Measurements from ENCODE around the gene GMPR.
"Not testable (repeated sequence)": the region's sequence is repeated elsewhere in the genome, so short reads cannot be mapped to it uniquely, and the experiment has no call there.

The GMPR gene

DNA sequence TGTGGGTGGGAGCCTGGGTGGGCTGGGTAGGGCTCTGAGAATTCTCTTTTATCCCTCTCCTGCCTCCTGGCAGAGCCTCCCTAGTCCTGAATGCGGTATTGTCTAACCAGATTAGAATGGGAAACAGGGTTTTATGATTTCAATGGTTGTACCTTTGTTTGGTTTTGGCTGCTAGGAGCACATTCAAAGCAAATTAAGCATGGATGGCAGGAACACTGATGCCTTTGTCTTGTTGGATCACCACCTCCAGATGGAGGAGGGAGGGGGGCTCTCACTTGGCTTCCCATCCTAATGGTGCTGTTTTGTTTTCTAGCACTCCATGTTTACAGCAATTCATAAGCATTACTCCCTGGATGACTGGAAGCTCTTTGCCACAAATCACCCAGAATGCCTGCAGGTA is 11.6 kb downstream of the GMPR start:
- Mint-ChIP-seq H3K9me3 (no peaks in the 10 kb centered on the region), H3K27ac (no peak overlapping the region), H3K4me3 (no peak overlapping the region), H3K36me3 (no peaks in the 10 kb centered on the region), H3K4me1 (no peaks in the 10 kb centered on the region), H3K27me3 (peaks cover 5 to 22% of the 10 kb centered on the region in 2 donors)
- no peak for DNase-seq
- ATAC-seq (replicated peaks), result no peak

DNA sequence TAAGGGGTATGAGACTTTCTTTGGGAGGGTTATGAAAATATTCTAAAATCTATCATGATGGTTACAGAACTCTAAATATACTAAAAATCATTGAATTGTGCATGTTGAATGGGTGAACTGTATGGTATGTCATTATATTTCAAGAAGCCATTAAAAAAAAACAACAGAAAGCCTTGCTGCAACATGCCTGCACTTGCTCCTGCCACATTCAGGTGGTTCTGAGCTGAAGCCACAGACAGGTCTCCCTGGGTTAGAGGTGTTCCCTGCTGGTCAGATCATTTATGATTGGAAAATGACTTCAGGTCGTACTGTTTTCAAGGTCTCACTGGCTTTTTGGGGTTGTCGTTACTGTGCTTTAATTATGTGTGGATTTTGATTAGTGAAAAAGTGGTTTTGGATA is 13.3 kb downstream of the GMPR start:
- Mint-ChIP-seq H3K4me1 (no peaks in the 10 kb centered on the region), H3K36me3 (no peaks in the 10 kb centered on the region), H3K27me3 (peaks cover 0 to 10% of the 10 kb centered on the region in 2 donors), H3K9me3 (no peaks in the 10 kb centered on the region), H3K4me3 (no peak overlapping the region), H3K27ac (no peak overlapping the region)
- DNase-seq, result no peak
- no peak for ATAC-seq (replicated peaks)

DNA sequence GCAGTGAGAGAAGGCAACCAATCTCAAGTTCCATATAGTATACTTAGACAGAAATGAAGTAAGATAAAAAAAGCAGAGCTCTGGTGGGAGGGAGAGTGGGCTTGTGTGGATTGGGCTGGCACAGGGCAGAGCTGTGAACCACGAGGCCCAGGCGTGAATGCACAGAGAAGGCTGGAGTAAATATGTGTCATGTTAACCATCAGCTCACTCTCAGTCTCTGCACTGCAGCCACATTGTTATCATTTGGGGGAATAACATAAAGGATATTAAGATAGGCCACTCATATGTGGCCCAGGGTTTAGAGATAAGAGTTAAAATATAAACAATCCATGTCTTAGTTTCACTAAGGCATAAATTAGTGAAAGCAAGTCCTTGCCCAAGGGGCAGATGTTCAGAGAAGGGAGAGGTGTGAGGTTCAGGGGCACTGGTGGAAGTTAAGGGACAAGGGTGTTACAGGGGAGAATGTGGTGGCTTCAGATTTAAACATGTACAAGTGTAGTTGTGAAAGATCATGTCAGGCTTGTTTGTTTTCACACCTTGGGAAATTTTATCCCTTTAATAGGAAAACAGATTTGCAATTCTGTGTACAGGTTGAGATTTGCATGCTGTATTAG is 14.4 kb downstream of the GMPR start:
- DNase-seq (no peak), ATAC-seq (replicated peaks) (no peak)
- H3K36me3 Mint-ChIP-seq, result no peaks in the 10 kb centered on the region
- H3K9me3 Mint-ChIP-seq, result no peaks in the 10 kb centered on the region
- no peak overlapping the region for H3K27ac Mint-ChIP-seq
- H3K4me1 Mint-ChIP-seq, result no peaks in the 10 kb centered on the region
- H3K4me3 Mint-ChIP-seq, result no peak overlapping the region
- peaks cover 0 to 8% of the 10 kb centered on the region in 2 donors for H3K27me3 Mint-ChIP-seq

DNA sequence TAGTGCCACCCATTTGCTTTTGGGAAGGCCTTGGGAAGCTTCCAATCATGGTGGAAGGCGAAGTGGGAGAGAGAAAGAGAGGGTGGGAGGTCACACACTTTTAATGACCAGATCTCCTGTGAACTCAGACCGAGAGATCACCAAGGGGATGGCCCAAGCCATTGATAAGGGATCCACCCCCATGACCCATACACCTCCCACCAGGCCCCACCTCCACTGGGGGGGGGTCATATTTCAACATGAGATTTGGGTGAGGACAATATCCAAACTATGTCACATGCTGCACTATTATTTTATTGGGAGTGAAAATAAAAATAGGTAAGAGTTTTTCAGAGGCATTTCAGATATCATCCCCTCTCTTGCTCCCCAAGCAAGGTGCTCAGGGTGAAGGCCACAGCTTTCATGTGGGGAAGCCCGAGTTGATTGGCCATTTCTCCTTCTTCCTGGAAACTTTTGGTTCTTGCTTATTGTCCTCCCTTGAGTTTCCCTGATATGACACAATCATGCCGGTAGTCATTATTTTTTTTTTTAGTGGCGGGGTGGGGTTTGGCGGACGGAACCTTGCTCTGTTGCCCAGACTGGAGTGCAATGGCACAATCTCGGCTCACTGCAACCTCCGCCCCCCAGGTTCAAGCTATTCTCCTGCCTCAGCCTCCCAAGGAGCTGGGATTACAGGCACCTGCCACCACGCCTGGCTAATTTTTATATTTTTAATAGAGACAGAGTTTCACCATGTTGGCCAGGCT is 15.2 kb downstream of the GMPR start:
- no peak overlapping the region for H3K27ac Mint-ChIP-seq

DNA sequence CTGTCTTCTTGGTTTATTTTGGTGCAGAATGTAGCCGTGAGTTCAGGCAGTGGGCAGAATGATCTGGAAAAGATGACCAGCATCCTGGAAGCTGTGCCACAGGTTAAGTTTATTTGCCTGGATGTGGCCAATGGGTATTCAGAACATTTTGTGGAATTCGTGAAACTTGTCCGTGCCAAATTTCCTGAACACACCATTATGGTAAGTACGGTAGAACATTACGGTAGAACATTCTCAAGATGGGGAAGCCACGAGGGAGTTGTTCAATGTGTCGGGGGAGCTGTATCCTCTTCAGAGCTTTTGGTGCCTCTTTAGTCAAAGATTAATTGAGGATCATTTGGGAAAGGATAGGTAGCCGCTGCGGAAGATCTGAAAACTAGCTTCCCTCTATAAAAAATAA is 16.1 kb downstream of the GMPR start:
- H3K36me3 Mint-ChIP-seq, result no peaks in the 10 kb centered on the region
- DNase-seq (no peak), ATAC-seq (replicated peaks) (no peak)
- H3K27me3 Mint-ChIP-seq, result peaks cover 0 to 8% of the 10 kb centered on the region in 2 donors
- no peak overlapping the region for H3K27ac Mint-ChIP-seq
- no peaks in the 10 kb centered on the region for H3K9me3 Mint-ChIP-seq
- no peaks in the 10 kb centered on the region for H3K4me1 Mint-ChIP-seq
- H3K4me3 Mint-ChIP-seq, result no peak overlapping the region

More for the DNA sequence above, 15.2 kb downstream of the GMPR start:
- Mint-ChIP-seq H3K4me1 (no peaks in the 10 kb centered on the region), H3K9me3 (no peaks in the 10 kb centered on the region), H3K4me3 (no peak overlapping the region), H3K27me3 (peaks cover 0 to 8% of the 10 kb centered on the region in 2 donors), H3K36me3 (no peaks in the 10 kb centered on the region)
- ATAC-seq (replicated peaks) (no peak), DNase-seq (no peak)

DNA sequence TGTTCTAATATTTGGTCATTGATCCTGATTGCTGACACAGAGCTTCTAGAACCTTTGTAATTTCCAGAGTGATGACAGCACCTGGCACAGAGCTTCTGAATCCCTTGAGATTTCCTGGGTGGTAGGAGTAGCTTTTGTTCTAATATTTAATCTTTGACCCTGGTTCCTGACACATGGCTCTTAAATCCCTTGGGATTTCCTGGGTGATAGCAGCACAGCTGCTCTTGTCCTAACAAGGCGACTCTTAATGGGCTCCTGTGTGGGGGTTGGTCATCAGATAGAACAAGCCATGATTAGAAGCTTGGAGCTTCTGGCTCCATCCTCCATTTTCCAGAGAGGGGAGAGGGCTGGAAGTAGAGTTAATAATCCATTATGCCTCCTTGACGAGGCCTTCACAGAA is 18.4 kb downstream of the GMPR start:
- Mint-ChIP-seq H3K27me3 (peaks cover 0 to 8% of the 10 kb centered on the region in 2 donors), H3K27ac (no peak overlapping the region), H3K4me3 (no peak overlapping the region), H3K4me1 (no peaks in the 10 kb centered on the region), H3K9me3 (no peaks in the 10 kb centered on the region), H3K36me3 (no peaks in the 10 kb centered on the region)
- ATAC-seq (replicated peaks) (no peak), DNase-seq (no peak)

DNA sequence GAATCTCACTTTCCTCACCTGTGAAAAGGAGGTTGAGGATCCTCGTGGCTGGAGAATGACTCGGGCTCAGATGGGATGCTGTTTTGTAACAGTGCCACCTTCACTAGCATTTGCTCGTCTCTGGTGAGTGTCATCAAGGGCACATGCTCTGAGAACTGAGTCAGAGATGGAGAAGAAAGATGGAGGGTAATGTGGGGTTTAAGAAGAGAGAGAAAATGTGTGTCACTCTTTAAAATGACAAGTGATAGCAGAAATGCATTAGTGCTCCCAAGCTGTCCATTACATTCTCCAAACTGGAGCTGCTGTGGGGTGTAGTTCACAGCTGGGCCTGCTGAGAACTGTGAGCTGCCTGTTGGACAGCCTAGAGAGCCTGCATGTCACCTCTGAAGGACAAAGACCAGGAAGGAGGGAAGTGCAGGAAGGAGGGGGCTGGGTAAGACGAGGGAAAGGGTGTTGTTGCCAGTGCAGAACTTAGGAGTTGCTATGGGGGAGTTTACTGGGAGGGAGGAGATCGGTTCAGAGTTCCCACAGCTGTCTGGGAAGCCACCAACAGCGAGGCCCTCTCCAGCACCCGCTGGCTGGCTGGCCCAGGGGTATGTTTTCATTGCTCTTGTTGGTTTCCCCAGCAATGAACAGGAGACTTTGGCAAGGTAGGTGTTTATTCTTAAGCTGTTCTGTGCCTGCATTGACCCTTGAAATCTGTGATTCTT is 19.8 kb downstream of the GMPR start:
- no peak for ATAC-seq (replicated peaks)
- Mint-ChIP-seq H3K27ac (no peak overlapping the region), H3K9me3 (no peaks in the 10 kb centered on the region), H3K36me3 (no peaks in the 10 kb centered on the region), H3K27me3 (peaks cover 0 to 4% of the 10 kb centered on the region in 2 donors), H3K4me3 (no peak overlapping the region), H3K4me1 (no peaks in the 10 kb centered on the region)
- DNase-seq, result no peak

DNA sequence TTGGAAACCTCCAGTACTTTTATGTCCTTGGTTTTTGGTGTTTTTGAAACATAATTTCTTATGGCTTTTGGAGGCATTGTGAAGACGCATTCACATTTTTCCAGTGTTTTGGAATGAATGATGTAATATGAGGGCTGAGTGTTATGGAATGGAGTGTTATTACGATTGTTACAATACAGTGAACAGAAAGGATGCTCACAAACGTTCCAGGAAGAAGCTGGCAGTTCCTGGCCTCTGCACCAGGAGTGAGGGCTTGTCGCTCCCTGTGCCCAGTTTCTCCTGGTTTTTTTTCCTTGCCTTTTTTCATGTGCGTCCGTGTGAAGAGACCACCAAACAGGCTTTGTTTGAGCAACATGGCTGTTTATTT is 20.3 kb downstream of the GMPR start:
- ATAC-seq (replicated peaks) (no peak), DNase-seq (no peak)
- H3K4me1 Mint-ChIP-seq, result no peaks in the 10 kb centered on the region
- no peaks in the 10 kb centered on the region for H3K9me3 Mint-ChIP-seq
- H3K4me3 Mint-ChIP-seq, result no peak overlapping the region
- H3K27me3 Mint-ChIP-seq, result peaks cover 0 to 2% of the 10 kb centered on the region in 2 donors
- no peak overlapping the region for H3K27ac Mint-ChIP-seq
- no peaks in the 10 kb centered on the region for H3K36me3 Mint-ChIP-seq

DNA sequence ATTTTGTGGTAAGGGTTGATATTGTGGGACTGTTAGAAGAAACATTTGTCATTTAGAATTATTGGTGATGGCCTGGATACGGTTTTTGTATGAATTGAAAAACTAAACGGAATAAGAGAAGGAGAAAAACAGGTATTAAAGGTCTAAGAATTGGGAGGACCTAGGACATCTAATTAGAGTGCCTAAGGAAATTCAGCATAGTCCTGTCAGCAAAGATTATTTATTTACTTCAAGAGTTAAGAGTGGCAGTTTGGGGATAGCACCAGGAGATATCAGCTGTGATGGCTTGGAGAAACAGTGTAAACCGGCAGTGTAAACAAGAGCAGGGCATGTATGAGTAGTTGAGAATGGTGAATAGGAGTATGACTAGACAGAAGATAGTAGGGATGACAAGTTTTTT is 21.2 kb downstream of the GMPR start:
- not testable (repeated sequence) for H3K4me3 Mint-ChIP-seq; ATAC-seq (replicated peaks); H3K27ac Mint-ChIP-seq; H3K36me3 Mint-ChIP-seq; DNase-seq; H3K9me3 Mint-ChIP-seq; H3K27me3 Mint-ChIP-seq; H3K4me1 Mint-ChIP-seq

DNA sequence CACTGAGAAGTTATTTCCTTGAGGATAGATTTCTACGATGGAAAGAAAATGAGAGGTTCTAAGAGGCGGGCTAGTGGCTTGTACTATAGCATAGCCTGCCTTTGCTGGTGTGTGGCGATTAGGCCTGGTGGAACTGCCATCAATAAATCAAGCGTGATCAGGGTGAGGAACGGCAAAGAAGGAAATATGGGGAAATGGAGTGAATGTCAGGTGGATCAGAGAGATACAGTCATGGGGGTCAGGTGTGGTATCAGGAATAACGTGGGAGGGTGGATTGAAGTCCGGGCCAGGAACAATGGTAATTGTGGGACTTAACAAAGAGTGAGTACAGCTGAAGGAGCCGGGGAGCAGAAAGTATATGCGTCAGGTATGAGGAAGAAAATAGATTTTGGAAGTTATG is 22.2 kb downstream of the GMPR start:
- H3K4me1 Mint-ChIP-seq; H3K4me3 Mint-ChIP-seq; ATAC-seq (replicated peaks); H3K9me3 Mint-ChIP-seq; DNase-seq; H3K36me3 Mint-ChIP-seq; H3K27ac Mint-ChIP-seq; H3K27me3 Mint-ChIP-seq: not testable (repeated sequence)

DNA sequence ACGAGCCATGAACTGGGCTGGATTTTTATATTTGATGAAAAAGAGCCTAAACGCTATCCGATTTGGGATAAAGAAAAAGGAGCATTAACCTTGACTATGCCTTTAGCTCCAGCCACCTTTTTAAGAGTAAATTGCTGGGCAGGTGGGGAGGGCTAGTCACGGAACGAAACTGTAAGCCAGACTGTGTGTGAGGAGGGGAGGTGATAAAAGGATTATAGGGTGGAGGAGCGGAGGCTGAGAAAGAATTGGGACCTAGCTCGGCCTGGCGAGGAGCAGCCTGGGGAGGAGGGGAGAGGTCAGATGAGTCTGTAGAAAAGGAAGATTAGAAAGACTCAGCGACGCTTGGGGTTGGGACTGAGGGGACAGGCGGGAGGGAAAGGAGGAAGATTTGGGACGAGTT is 24.4 kb downstream of the GMPR start:
- H3K4me3 Mint-ChIP-seq; ATAC-seq (replicated peaks); H3K27ac Mint-ChIP-seq; H3K4me1 Mint-ChIP-seq; H3K36me3 Mint-ChIP-seq; H3K9me3 Mint-ChIP-seq; DNase-seq; H3K27me3 Mint-ChIP-seq: not testable (repeated sequence)

DNA sequence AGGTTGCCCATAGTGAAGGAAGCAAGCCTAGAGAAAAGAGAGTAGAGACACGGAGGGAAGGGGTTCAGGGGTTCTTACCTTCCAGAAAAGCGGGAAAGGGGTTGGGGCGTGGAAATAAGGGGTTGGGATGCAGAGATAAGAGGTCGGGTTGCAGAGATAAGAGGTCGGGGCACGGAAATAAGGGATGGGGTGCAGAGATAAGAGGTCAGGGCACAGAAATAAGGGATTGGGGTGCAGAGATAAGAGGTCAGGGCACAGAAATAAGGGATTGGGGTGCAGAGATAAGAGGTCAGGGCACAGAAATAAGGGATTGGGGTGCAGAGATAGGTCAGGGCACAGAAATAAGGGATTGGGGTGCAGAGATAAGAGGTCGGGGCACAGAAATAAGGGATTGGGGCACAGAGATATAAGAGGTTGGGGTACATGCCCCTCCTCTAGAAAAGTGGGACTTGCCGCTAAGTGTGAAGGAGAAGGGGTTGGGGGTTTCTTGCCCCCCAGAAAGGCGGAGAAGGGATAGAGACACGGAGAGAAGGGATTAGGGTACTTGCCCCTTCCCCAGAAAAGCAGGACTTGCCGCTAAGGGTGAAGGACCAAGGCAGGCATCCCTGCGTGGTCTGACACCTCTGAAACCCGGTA is 25.2 kb downstream of the GMPR start:
- not testable (repeated sequence) for H3K27me3 Mint-ChIP-seq; DNase-seq; H3K27ac Mint-ChIP-seq; H3K4me1 Mint-ChIP-seq; ATAC-seq (replicated peaks); H3K4me3 Mint-ChIP-seq; H3K9me3 Mint-ChIP-seq; H3K36me3 Mint-ChIP-seq

DNA sequence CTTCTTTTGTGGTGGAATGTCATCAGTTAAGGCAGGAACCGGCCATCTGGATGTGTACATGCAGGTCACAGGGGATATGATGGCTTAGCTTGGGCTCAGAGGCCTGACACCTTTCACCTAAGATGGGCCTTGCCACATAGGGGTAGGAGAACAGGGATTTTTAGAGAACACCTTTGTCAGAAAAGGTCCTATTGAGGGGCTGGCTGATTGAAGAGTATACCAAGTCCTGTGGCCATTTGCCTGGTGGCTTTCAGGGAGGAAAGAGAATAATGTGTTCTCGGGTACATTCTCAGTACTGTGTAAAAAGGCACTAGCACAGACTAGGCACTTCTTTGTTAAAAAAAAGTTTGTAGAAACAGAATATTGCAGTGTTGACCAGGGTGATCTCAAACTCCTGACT is 26.4 kb downstream of the GMPR start:
- H3K4me1 Mint-ChIP-seq, result no peaks in the 10 kb centered on the region
- H3K27ac Mint-ChIP-seq, result no peak overlapping the region
- no peaks in the 10 kb centered on the region for H3K36me3 Mint-ChIP-seq
- peaks cover 0 to 10% of the 10 kb centered on the region in 2 donors for H3K27me3 Mint-ChIP-seq
- ATAC-seq (replicated peaks), result no peak
- no peaks in the 10 kb centered on the region for H3K9me3 Mint-ChIP-seq
- no peak overlapping the region for H3K4me3 Mint-ChIP-seq
- no peak for DNase-seq

DNA sequence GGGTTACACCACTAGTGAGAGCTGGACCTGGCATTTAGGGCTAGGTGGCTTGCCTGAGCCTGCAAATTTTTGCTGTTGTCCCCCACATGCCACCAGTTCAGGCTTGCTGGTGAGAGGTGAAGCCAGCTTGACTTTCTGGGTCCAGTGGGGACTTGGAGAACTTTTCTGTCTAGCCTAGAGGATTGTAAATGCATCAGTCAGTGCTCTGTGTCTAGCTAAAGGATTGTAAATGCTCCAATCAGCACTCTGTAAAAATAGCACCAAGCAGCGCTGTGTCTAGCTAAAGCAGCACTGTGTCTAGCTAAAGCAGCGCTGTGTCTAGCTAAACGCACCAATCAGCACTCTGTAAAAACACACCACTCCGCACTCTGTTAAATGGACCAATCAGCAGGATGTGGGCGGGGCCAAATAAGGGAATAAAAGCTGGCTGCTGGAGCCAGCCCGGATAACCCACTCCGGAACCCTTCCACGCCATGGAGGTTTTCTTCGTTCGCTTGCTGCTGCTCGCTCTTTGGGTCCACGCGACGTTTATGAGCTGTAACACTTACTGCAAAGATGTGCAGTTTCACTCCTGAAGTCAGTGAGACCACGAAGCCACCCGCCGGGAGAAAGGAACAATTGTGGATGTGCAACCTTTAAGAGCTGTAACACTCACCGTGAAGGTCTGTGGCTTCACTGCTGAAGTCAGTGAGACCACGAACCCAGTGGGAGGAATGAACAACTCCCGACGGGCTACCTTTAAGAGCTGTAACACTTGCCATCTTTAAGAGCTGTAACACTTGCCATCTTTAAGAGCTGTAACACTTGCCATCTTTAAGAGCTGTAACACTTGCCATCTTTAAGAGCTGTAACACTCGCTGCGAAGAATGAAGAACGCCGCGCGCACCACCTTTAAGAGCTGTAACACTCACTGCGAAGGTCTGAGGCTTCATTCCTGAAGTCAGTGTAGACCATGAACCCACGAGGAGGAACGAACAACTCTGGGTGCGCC is 27.3 kb downstream of the GMPR start:
- Mint-ChIP-seq H3K27me3 (peaks cover 0 to 12% of the 10 kb centered on the region in 2 donors), H3K36me3 (no peaks in the 10 kb centered on the region), H3K4me3 (no peak overlapping the region), H3K9me3 (no peaks in the 10 kb centered on the region), H3K27ac (no peak overlapping the region), H3K4me1 (no peaks in the 10 kb centered on the region)
- DNase-seq, result no peak
- no peak for ATAC-seq (replicated peaks)
